K562 (cell line): ENCODE measurements around the gene TRPC4AP. TPM values are rescaled to one million over a fixed set of nuclear protein-coding genes. Genes with fewer than 3 reads are reported as not detected.

Experiments
- CCNT2 ChIP-seq: IDR thresholded peaks from 2 replicates; pipeline ENCODE4 v1.6.1; 2011; ENCODE audit warnings: borderline replicate concordance, low read depth, mild to moderate bottlenecking, moderate library complexity, mixed read lengths, low read length; ENCODE audit not compliant: insufficient read length; ENCODE audit errors: extremely low read depth
- CEBPZ ChIP-seq: fragments of 150-350 bp; IDR thresholded peaks from 2 replicates; pipeline ENCODE4 v1.6.1; 2014; ENCODE audit warnings: low read depth, mild to moderate bottlenecking, low read length, borderline replicate concordance
- E2F4 ChIP-seq: sonication (generic); formaldehyde crosslinking; IDR thresholded peaks from 2 replicates; pipeline ENCODE4 v1.8.0; 2022; ENCODE audit warnings: mild to moderate bottlenecking, low read depth, missing genetic modification reagents
- ETV6 ChIP-seq, 3 experiments: fragments of 150-350 bp in 1 of 3; sonication (generic) in 1 of 3; formaldehyde crosslinking in 1 of 3; IDR thresholded peaks; 2 replicates each; pipeline versions ENCODE4 v1.6.1 to v1.8.0; 2014 to 2022; ENCODE audit warnings: borderline replicate concordance in 2 of 3, low read depth in 2 of 3, antibody characterized with exemption in 1 of 3, low read length in 1 of 3, mild to moderate bottlenecking in 1 of 3, missing genetic modification reagents in 1 of 3
- GMEB1 ChIP-seq: fragments of 250-450 bp; sonication (Bioruptor Pico); IDR thresholded peaks from 2 replicates; pipeline ENCODE4 v1.4.0; 2020; ENCODE audit warnings: mild to moderate bottlenecking
- GTF2E2 ChIP-seq: fragments of 200-800 bp; sonication (Bioruptor generic); IDR thresholded peaks from 2 replicates; pipeline ENCODE4 v1.6.1; 2016; ENCODE audit warnings: missing genetic modification characterization, missing compliant biosample characterization
- KHSRP ChIP-seq: fragments of 450-650 bp; IDR thresholded peaks from 2 replicates; pipeline ENCODE4 v1.6.1; 2017
- KLF10 ChIP-seq: fragments of 250-450 bp; sonication (Bioruptor Pico); IDR thresholded peaks from 2 replicates; pipeline ENCODE4 v1.6.1; 2021; ENCODE audit warnings: matching md5 sums
- MBD1 ChIP-seq: fragments of 250-450 bp; sonication (Bioruptor Pico); IDR thresholded peaks from 2 replicates; pipeline ENCODE4 v1.8.0; 2022; ENCODE audit warnings: inconsistent platforms
- MTA3 ChIP-seq: fragments of 450-650 bp; formaldehyde crosslinking; IDR thresholded peaks from 2 replicates; pipeline ENCODE4 v1.6.1; 2017; ENCODE audit warnings: mild to moderate bottlenecking, borderline replicate concordance
- POLR2H ChIP-seq: IDR thresholded peaks from 2 replicates; pipeline ENCODE4 v1.6.1; 2016; ENCODE audit warnings: missing genetic modification characterization, low read depth, mild to moderate bottlenecking, control low read depth, missing compliant biosample characterization, moderate library complexity
- SRF ChIP-seq, 2 experiments: fragments of 250-450, 450-650 bp in 1 of 2; sonication (Bioruptor Pico) in 1 of 2; sonication (generic) in 1 of 2; formaldehyde crosslinking; IDR thresholded peaks; 2 replicates each; pipeline versions ENCODE4 v1.5.0 to v1.5.1; 2020 to 2022; ENCODE audit warnings: mild to moderate bottlenecking in 1 of 2, missing genetic modification reagents in 1 of 2
- THAP7 ChIP-seq: fragments of 250-450 bp; sonication (Bioruptor Pico); IDR thresholded peaks from 2 replicates; pipeline ENCODE4 v1.5.0; 2021
- ZNF217 ChIP-seq: sonication (generic); formaldehyde crosslinking; IDR thresholded peaks from 2 replicates; pipeline ENCODE4 v1.8.0; 2022; ENCODE audit warnings: mild to moderate bottlenecking, missing genetic modification reagents
- ZNF224 ChIP-seq: sonication (generic); formaldehyde crosslinking; IDR thresholded peaks from 2 replicates; pipeline ENCODE4 v1.8.0; 2022; ENCODE audit warnings: mild to moderate bottlenecking, missing genetic modification reagents
- ZNF253 ChIP-seq: fragments of 250-450 bp; sonication (Bioruptor Pico); conservative IDR thresholded peaks from 2 replicates; pipeline ENCODE4 v1.6.1; 2021; ENCODE audit warnings: mild to moderate bottlenecking
- ZNF431 ChIP-seq: sonication (generic); formaldehyde crosslinking; IDR thresholded peaks from 2 replicates; pipeline ENCODE4 v1.8.0; 2022; ENCODE audit warnings: mild to moderate bottlenecking, missing genetic modification reagents
- ZNF76 ChIP-seq: fragments of 250-450 bp; sonication (Bioruptor Pico); IDR thresholded peaks from 2 replicates; pipeline ENCODE4 v1.4.0; 2020; ENCODE audit warnings: mild to moderate bottlenecking, moderate library complexity, borderline replicate concordance
- polyA plus RNA-seq, 8 experiments: library from polyadenylated mRNA; depleted of rRNA in 4 of 8; stranded (reverse) in 5 of 8; unstranded in 3 of 8; fragments of >200 nt; fragmentation: Nextera tagmentation in 2 of 8; fragmentation: Illumina TruSeq in 1 of 8; extraction: Ambion mirVana in 2 of 8; extraction: Trizol in 1 of 8; gene quantifications; 2 replicates each; pipeline versions ENCODE4 v1.2.1 to v1.2.3, GENCODE V29; 2011 to 2014; ENCODE audit warnings: inconsistent platforms in 1 of 8, missing spikeins in 1 of 8
- total RNA-seq, 7 experiments: library from RNA; depleted of rRNA in 6 of 7; stranded (reverse); fragments of >200 nt in 6 of 7; fragmentation: Illumina TruSeq in 2 of 7; extraction: Trizol in 2 of 7; gene quantifications; 2 replicates each; pipeline versions ENCODE4 v1.2.1 to v1.2.3, GENCODE V29; 2011 to 2021; ENCODE audit warnings: low replicate concordance in 1 of 7

TRPC4AP gene
- total and polyA plus RNA-seq, 9 of the 15 experiments (the other 6 are each of a cell fraction or from before 2014, with no cell fraction given) = 2.3 to 70.3 (median 33.3) TPM

GRCh38 chr20:34955231-34956040, 137.2 kb downstream of the TRPC4AP start, which contains the start of the genes GSS and MYH7B (continued):
- no peak for TF ChIP-seq ETV6 (IDR thresholded peaks at IDR 0.05; ENCODE audit: borderline replicate concordance in 1 of 2, low read depth in 2 of 2, low read length in 1 of 2)
- TF ChIP-seq ETV6 (CRISPR knock-in tag; IDR thresholded peaks at IDR 0.05; ENCODE audit: borderline replicate concordance) = no peak
- no peak for TF ChIP-seq ZNF224
- no peak for TF ChIP-seq KLF10 (CRISPR knock-in tag)
- no peak for TF ChIP-seq ZNF253 (CRISPR knock-in tag)
- TF ChIP-seq MTA3 = peak; percentile 99
- peak; percentile 27 for TF ChIP-seq CCNT2
- TF ChIP-seq ZNF431 (CRISPR knock-in tag) = no peak
- peak; percentile 94 for TF ChIP-seq GTF2E2
- TF ChIP-seq ZNF76 (CRISPR knock-in tag) = no peak
- TF ChIP-seq POLR2H = peak; percentile 86
- no peak for TF ChIP-seq CEBPZ
- TF ChIP-seq ZNF217 (CRISPR knock-in tag) = no peak
- no peak for TF ChIP-seq THAP7 (CRISPR knock-in tag)
- no peak for TF ChIP-seq KHSRP
- no peak for TF ChIP-seq GMEB1 (CRISPR knock-in tag)
- no peak for TF ChIP-seq E2F4 (CRISPR knock-in tag)
- TF ChIP-seq MBD1 = no peak
- no peak for TF ChIP-seq SRF (CRISPR knock-in tag; IDR thresholded peaks at IDR 0.05)
